Naive B cell (primary cell): Measurements from ENCODE around the gene CSTPP1. TPM values are rescaled to one million over a fixed set of nuclear protein-coding genes. Genes with fewer than 3 reads are reported as not detected.
"Not testable (repeated sequence)": the region's sequence is repeated elsewhere in the genome, so short reads cannot be mapped to it uniquely, and the experiment has no call there.

Experiments used
- ATAC-seq, 2 donors: fragments of 150-1000 bp; cut with Tn5 transposase; 2 replicates each; pipeline ENCODE4 v1.10.0; 2021; ENCODE audit warnings: low read depth in 2 of 2, mild to moderate bottlenecking in 2 of 2, moderate library complexity in 2 of 2
- DNase-seq: peaks from one replicate; pipeline ENCODE4 v3.0.0; 2022
- H3K27ac Mint-ChIP-seq, 6 donors: one replicate each; pipeline ENCODE4 v1.8.0; 2020 to 2022; ENCODE audit warnings: mild to moderate bottlenecking in 6 of 6, mixed read lengths in 6 of 6, moderate library complexity in 5 of 6, inconsistent platforms in 2 of 6
- H3K27me3 Mint-ChIP-seq, 3 donors: one replicate each; pipeline ENCODE4 v1.8.0; 2021 to 2022; ENCODE audit warnings: mixed read lengths in 3 of 3, mild to moderate bottlenecking in 1 of 3
- H3K36me3 Mint-ChIP-seq, 2 donors: one replicate each; pipeline ENCODE4 v1.8.0; 2020 to 2022; ENCODE audit warnings: mixed read lengths in 2 of 2, inconsistent platforms in 1 of 2, mild to moderate bottlenecking in 1 of 2
- H3K4me1 Mint-ChIP-seq, 3 donors: one replicate each; pipeline ENCODE4 v1.8.0; 2020 to 2022; ENCODE audit warnings: mixed read lengths in 3 of 3, inconsistent platforms in 1 of 3, mild to moderate bottlenecking in 1 of 3, moderate library complexity in 1 of 3
- H3K4me3 Mint-ChIP-seq, 8 donors: one replicate each; pipeline ENCODE4 v1.8.0; 2020 to 2022; ENCODE audit warnings: mild to moderate bottlenecking in 8 of 8, mixed read lengths in 8 of 8, moderate library complexity in 8 of 8, inconsistent platforms in 2 of 8
- H3K9me3 Mint-ChIP-seq, 7 donors: one replicate each; pipeline ENCODE4 v1.8.0; 2020 to 2022; ENCODE audit warnings: mixed read lengths in 7 of 7, mild to moderate bottlenecking in 5 of 7, inconsistent platforms in 2 of 7, moderate library complexity in 1 of 7
- polyA plus RNA-seq, 6 donors: library from polyadenylated mRNA; unstranded; fragments of 300-500 nt; fragmentation: Illumina TruSeq; gene quantifications; one replicate each; pipeline ENCODE4 v1.2.3, GENCODE V29; 2021; ENCODE audit warnings: low read depth in 6 of 6

The CSTPP1 gene
- polyA plus RNA-seq, 6 donors from 2014 or later: 16.8 to 34.9 (median 18.7) TPM

DNA sequence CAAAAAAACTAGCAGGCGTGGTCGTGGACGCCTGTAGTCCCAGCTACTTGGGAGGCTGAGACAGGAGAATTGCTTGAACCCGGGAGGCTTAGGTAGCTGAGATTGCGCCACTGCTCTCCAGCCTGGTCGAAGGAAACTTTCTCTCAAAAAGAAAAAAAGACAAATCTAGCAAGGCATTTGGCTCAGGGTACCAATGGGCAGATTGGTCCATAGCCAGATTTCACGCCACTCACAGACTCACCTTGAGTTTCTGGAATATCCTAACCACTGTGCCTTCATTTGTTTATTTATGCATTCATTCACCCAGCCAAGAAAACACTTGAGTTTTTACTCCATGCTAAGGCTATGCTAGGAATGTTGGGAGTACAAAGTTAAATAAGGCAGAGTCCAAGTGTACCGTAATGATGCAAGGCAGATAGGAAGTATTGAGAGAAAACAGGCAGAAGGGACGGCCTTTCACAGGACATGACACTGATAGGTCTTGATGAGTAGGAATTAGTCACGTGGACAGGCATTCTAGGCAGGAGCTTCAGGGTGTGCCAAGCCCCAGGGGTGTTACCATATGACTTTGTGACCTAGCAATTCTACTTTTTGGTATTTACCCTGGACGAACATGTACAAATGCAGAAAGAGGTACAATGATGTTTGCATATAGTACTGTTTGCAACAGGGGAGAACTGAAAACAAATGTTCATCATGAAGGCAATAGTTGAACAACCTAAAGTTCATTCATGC is 252.7 kb downstream of the CSTPP1 start:
- Mint-ChIP-seq H3K9me3 (no peaks in the 10 kb centered on the region), H3K27ac (no peak overlapping the region), H3K4me3 (peak overlapping the region in 3 of 8 donors; percentile 4 to 35 (median 22)), H3K36me3 (no peaks in the 10 kb centered on the region), H3K27me3 (peaks cover 1 to 36% (median 9%) of the 10 kb centered on the region in 3 donors), H3K4me1 (peaks cover 6 to 12% (median 12%) of the 10 kb centered on the region in 3 donors)
- DNase-seq: no peak
- ATAC-seq: no peak

DNA sequence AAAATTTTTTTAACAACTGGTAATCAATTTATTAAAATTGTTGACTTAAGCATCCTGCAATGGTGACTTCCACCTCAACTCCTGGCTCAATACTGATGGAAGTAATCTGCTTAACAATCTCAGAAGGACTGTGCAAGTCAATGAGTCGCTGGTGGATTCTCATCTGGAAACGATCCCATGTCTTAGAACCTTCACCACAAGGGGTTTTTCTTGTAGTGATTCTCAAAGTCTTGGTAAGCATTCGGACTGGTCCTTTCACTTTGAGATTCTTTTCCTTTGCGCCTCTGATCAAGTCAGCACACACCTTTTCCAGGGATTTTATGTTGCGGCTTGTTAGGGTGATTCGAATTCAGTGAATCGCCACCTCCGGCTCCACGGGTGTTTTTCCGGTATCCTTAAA is 254.6 kb downstream of the CSTPP1 start:
- H3K9me3 Mint-ChIP-seq, H3K36me3 Mint-ChIP-seq, DNase-seq, H3K4me3 Mint-ChIP-seq, ATAC-seq: not testable (repeated sequence)
- Mint-ChIP-seq H3K4me1 (peaks cover 6 to 12% (median 12%) of the 10 kb centered on the region in 3 donors), H3K27ac (peak overlapping the region in 1 of 6 donors; percentile 28), H3K27me3 (peaks cover 0 to 35% (median 5%) of the 10 kb centered on the region in 3 donors)

DNA sequence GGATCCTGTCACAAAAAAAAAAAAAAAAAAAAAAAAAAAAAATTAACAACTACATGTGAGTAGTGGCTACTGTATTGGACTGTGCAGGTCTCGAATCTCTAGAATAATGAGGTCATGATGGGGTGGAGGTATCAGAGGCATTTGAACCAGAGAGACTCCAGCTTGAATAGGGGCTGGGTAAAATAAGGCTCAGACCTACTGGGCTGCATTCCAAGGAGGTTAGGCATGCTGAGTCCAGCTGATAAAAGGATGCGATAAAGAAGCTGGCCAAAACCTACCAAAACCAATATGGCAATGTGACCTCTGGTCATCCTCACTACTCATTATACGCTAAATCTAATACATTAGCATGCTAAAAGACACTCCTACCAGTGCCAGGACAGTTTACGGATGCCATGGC is 255.6 kb downstream of the CSTPP1 start:
- Mint-ChIP-seq H3K27ac (no peak overlapping the region), H3K36me3 (no peaks in the 10 kb centered on the region), H3K4me1 (peaks cover 1 to 7% (median 5%) of the 10 kb centered on the region in 3 donors), H3K4me3 (no peak overlapping the region), H3K27me3 (peaks cover 0 to 34% (median 5%) of the 10 kb centered on the region in 3 donors), H3K9me3 (no peaks in the 10 kb centered on the region)
- ATAC-seq (no peak), DNase-seq (no peak)

DNA sequence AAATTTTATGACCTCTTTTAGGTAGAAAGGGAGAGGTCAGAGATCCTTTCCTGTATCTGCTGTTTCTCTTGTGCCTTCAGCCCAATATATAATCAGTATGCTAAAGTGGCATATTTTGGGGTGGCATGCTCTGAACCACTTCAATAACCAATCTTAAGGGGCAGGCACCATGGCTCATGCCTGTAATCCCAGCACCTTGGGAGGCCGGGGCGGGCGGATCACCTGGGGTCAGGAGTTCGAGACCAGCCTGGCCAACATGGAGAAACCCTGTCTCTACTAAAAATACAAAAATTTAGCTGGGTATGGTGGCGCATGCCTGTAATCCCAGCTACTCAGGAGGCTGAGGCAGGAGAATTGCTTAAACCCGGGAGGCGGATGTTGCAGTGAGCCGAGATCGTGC is 261.6 kb downstream of the CSTPP1 start:
- ATAC-seq: not testable (repeated sequence)

DNA sequence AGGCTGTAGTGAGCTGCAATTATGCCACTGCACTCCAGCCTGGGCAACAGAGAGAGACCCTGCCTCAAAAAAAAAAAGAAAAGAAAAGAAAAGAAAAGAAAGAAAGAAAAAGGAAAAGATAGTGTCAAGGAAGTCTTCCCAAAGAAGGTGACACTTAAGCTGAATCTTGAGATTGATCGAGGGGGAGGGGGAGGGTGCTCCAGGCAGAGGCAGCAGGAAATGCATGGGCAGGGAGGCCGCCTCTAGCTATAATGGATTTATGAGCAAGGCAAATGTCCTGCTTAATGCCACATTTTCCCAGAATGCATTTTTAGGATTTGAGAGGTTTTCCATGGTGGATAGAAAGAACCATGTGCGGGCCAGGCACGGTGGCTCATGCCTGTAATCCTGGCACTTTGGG is 264.5 kb downstream of the CSTPP1 start:
- ATAC-seq (no peak), DNase-seq (no peak)
- no peaks in the 10 kb centered on the region for H3K9me3 Mint-ChIP-seq
- peaks cover 0 to 13% (median 5%) of the 10 kb centered on the region in 3 donors for H3K27me3 Mint-ChIP-seq
- peak overlapping the region in 1 of 8 donors; percentile 22 for H3K4me3 Mint-ChIP-seq
- no peak overlapping the region for H3K27ac Mint-ChIP-seq
- no peaks in the 10 kb centered on the region for H3K36me3 Mint-ChIP-seq
- no peaks in the 10 kb centered on the region for H3K4me1 Mint-ChIP-seq

More for the DNA sequence above, 261.6 kb downstream of the CSTPP1 start:
- H3K36me3 Mint-ChIP-seq, H3K9me3 Mint-ChIP-seq, H3K4me1 Mint-ChIP-seq, DNase-seq, H3K27ac Mint-ChIP-seq, H3K4me3 Mint-ChIP-seq: not testable (repeated sequence)
- peaks cover 0 to 19% (median 5%) of the 10 kb centered on the region in 3 donors for H3K27me3 Mint-ChIP-seq

DNA sequence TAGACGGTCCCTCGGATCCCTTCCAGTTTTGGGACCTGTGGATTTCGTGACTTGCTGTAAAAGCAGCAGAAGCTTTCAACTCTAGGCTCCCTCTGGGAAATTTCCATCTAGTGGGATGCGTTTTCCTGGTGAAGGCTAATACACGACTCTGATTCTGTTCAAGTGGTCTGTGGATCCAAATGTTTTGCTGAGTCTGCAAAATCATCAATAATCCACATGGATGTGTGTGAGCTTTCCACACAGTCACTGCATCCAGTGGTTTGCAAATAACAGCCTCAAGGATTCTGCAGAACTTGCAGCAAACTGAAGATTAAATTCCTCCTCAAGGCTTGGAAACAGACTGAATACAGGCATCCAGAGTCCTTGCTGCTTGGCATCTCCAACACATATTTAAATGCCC is 266.0 kb downstream of the CSTPP1 start:
- no peak overlapping the region for H3K4me3 Mint-ChIP-seq
- H3K9me3 Mint-ChIP-seq: no peaks in the 10 kb centered on the region
- ATAC-seq: no peak
- no peaks in the 10 kb centered on the region for H3K36me3 Mint-ChIP-seq
- no peak overlapping the region for H3K27ac Mint-ChIP-seq
- no peak for DNase-seq
- H3K4me1 Mint-ChIP-seq: no peaks in the 10 kb centered on the region
- H3K27me3 Mint-ChIP-seq: peaks cover 0 to 5% (median 5%) of the 10 kb centered on the region in 3 donors

DNA sequence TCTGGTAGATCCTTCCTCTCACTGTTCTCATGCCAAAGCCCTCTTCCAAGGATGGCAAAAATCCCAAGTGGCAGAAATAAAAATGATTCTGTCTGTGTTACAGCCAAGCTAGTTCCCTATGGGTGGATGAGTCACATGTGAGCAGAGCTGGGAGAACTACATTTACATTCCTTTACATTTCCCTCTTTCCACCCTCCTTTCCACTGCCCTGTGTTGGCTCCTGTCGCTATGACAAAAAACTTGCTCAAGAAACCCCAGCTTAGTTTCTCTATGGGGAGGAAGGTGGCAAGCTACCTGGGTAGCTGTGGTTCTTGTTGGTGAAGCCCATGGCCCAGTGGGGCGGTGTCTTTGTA is 268.1 kb downstream of the CSTPP1 start:
- Mint-ChIP-seq H3K4me3 (no peak overlapping the region), H3K4me1 (no peaks in the 10 kb centered on the region), H3K36me3 (no peaks in the 10 kb centered on the region), H3K27ac (peak overlapping the region in 1 of 6 donors; percentile 13), H3K9me3 (no peaks in the 10 kb centered on the region), H3K27me3 (no peaks in the 10 kb centered on the region)
- no peak for ATAC-seq
- DNase-seq: no peak

DNA sequence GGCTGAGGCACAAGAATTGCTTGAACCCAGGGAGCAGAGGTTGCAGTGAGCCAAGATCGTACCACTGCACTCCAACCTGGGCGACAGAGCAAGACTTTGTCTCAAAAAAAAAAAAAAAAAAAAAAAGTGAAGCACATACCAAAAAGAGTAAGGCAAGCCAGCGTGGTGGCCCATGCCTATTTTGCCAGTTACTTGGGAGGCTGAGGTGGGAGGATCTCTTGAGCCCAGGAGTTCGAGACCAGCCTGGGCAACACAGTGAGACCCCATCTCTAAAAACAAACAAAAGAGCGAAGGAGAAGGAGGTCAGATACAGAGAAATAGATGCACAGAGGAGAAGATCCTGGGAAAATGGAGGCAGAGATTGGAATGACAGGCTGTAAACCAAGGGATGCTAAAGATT is 270.0 kb downstream of the CSTPP1 start:
- H3K36me3 Mint-ChIP-seq, H3K9me3 Mint-ChIP-seq, ATAC-seq, H3K4me1 Mint-ChIP-seq, H3K27me3 Mint-ChIP-seq, H3K27ac Mint-ChIP-seq, H3K4me3 Mint-ChIP-seq, DNase-seq: not testable (repeated sequence)

DNA sequence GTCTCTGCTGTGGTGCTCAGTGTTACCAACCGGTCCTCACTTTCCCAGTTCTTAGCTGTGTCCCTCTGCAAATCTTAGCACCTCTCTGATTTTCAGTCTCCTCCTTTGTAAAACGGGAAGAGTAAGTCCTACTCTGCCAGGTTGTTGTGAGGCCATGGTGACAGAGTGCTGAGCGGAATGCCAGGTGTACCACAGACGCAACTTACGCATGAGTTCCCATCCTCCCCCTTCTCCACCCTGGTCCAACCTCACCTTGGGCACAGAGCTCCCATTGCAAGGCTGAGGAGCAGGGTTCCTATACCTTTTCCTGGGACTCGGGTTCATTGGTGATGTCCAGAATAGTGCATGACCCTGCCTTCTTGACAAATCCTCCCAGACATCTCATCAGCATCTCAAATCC is 270.9 kb downstream of the CSTPP1 start:
- Mint-ChIP-seq H3K27me3 (no peaks in the 10 kb centered on the region), H3K27ac (peak overlapping the region in 1 of 6 donors; percentile 56), H3K4me1 (no peaks in the 10 kb centered on the region), H3K36me3 (no peaks in the 10 kb centered on the region), H3K9me3 (peaks cover 0 to 3% (median 0%) of the 10 kb centered on the region in 7 donors), H3K4me3 (no peak overlapping the region)
- DNase-seq (no peak), ATAC-seq (no peak)

DNA sequence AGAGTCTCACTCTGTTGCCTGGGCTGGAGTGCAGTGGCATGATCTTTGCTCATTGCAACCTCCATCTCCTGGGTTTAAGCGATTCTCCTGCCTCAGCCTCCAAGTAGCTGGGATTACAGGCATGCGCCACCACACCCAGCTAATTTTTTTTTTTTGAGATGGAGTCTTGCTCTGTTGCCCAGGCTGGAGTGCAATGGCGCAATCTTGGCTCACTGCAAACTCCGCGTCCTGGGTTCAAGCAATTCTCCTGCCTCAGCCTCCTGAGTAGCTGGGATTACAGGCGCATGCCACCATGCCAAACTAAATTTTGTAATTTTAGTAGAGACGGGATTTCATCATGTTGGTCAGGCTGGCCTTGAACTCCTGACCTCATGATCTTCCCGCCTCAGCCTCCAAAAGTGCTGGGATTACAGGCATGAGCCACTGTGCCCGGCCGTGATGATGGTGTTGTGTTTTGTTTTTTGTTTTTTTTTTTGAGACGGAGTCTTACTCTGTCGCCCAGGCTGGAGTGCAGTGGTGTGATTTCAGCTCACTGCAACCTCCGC is 271.5 kb downstream of the CSTPP1 start:
- H3K4me3 Mint-ChIP-seq, H3K4me1 Mint-ChIP-seq, ATAC-seq, H3K27me3 Mint-ChIP-seq, H3K36me3 Mint-ChIP-seq, DNase-seq, H3K9me3 Mint-ChIP-seq: not testable (repeated sequence)
- H3K27ac Mint-ChIP-seq: peak overlapping the region in 1 of 6 donors; percentile 56

DNA sequence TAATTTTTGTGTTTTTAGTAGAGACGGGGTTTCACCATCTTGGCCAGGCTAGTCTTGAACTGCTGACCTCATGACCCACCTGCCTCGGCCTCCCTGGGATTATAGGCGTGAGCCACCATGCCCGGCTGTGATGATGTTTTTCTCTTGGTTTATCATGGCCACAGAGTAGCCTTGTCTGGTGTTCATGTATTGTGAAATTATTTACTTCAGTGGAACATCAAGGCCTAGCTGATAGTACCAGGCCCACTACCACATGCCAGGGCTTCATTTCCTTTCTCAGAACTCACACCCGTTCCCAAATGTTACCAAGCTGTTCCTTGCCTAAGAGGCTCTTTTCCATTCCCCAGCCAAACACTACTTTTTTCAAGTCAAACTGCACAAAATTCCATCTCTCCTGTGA is 272.1 kb downstream of the CSTPP1 start:
- Mint-ChIP-seq H3K36me3 (no peaks in the 10 kb centered on the region), H3K4me1 (no peaks in the 10 kb centered on the region), H3K9me3 (peaks cover 0 to 3% (median 0%) of the 10 kb centered on the region in 7 donors), H3K27me3 (no peaks in the 10 kb centered on the region), H3K4me3 (no peak overlapping the region), H3K27ac (no peak overlapping the region)
- DNase-seq: no peak
- no peak for ATAC-seq

Other genes starting within 250 kb of the CSTPP1 start
- gene ARHGAP1, start 236.1 kb upstream of the CSTPP1 start, polyA plus RNA-seq: 10 to 100 TPM; 31.4 to 51.6 (median 34.7) TPM
- 10 to 100 TPM in 5 of 6 donors, 1 to 10 TPM in 1; 6.2 to 13.8 (median 11.3) TPM for gene ZNF408, start 235.7 kb upstream of the CSTPP1 start, polyA plus RNA-seq
- not detected for gene F2, start 217.5 kb upstream of the CSTPP1 start, polyA plus RNA-seq
- 10 to 100 TPM in 2 of 6 donors, 1 to 10 TPM in 3, not detected in 1; 6.7 to 16.0 (median 9.8) TPM for gene CKAP5, start 90.5 kb upstream of the CSTPP1 start, polyA plus RNA-seq
- gene LRP4, start 18.2 kb upstream of the CSTPP1 start, polyA plus RNA-seq: not detected
- 100 to 1,000 TPM in 3 of 6 donors, 10 to 100 TPM in 3; 87.2 to 127 (median 100) TPM for gene ARFGAP2, start 240.1 kb downstream of the CSTPP1 start, polyA plus RNA-seq
- gene PACSIN3, start 249.7 kb downstream of the CSTPP1 start, polyA plus RNA-seq: under 1 TPM in 2 of 6 donors, not detected in 4; 0.41 to 0.49 TPM